ENCODE measurements around the gene ZNF518B.

- TF ChIP-seq CTCF (IDR thresholded peaks at IDR 0.05) = no peak
- TF ChIP-seq MAX (IDR thresholded peaks at IDR 0.05) = no peak
- TF ChIP-seq KDM1A (IDR thresholded peaks at IDR 0.05; ENCODE audit: low read depth) = no peak
Observed at GRCh38 chr4:10458177-10458576, 951 bp upstream of the ZNF518B start.
